Endodermal cell (in vitro differentiated cells): Measurements from ENCODE around the gene MCM3AP. TPM values are rescaled to one million over a fixed set of nuclear protein-coding genes. Genes with fewer than 3 reads are reported as not detected.

ENCODE experiments used
- DNase-seq: peaks from one replicate; pipeline ENCODE4 v3.0.0-alpha.2; 2017
- H3K27ac ChIP-seq: 2 replicates; pipeline ENCODE4 v1.5.1; 2013; ENCODE audit warnings: mild to moderate bottlenecking, low read depth, low read length, moderate library complexity
- H3K27me3 ChIP-seq: 2 replicates; pipeline ENCODE4 v1.6.1; 2013; ENCODE audit warnings: mild to moderate bottlenecking, low read length, moderate library complexity; ENCODE audit not compliant: insufficient read depth, control insufficient read depth, poor library complexity, severe bottlenecking
- H3K36me3 ChIP-seq: 2 replicates; pipeline ENCODE4 v1.7.0; 2013; ENCODE audit warnings: mild to moderate bottlenecking, low read length, moderate library complexity; ENCODE audit not compliant: control insufficient read depth, insufficient read depth
- H3K4me1 ChIP-seq: one replicate; pipeline ENCODE4 v1.7.0; 2013; ENCODE audit warnings: low read length; ENCODE audit not compliant: control insufficient read depth, insufficient read depth
- H3K4me3 ChIP-seq: 2 replicates; pipeline ENCODE4 v1.5.1; 2013; ENCODE audit warnings: mild to moderate bottlenecking, low read length, moderate library complexity
- H3K9ac ChIP-seq: 2 replicates; pipeline ENCODE4 v1.6.1; 2013; ENCODE audit warnings: mild to moderate bottlenecking, low read length, moderate library complexity; ENCODE audit not compliant: poor library complexity, severe bottlenecking; ENCODE audit errors: extremely low read depth
- H3K9me3 ChIP-seq: 2 replicates; pipeline ENCODE4 v1.6.1; 2013; ENCODE audit warnings: mild to moderate bottlenecking, low read length, moderate library complexity; ENCODE audit not compliant: control insufficient read depth
- H3K27ac Mint-ChIP-seq: 2 replicates; pipeline ENCODE4 v1.8.0; 2020; ENCODE audit warnings: mixed read lengths
- H3K27me3 Mint-ChIP-seq: 2 replicates; pipeline ENCODE4 v1.8.0; 2021; ENCODE audit warnings: mild to moderate bottlenecking, mixed read lengths; ENCODE audit not compliant: insufficient read depth
- H3K36me3 Mint-ChIP-seq: 2 replicates; pipeline ENCODE4 v1.8.0; 2020; ENCODE audit warnings: low read depth, mixed read lengths
- H3K4me1 Mint-ChIP-seq: 2 replicates; pipeline ENCODE4 v1.8.0; 2020; ENCODE audit warnings: mixed read lengths
- H3K4me3 Mint-ChIP-seq: 2 replicates; pipeline ENCODE4 v1.8.0; 2020; ENCODE audit warnings: mild to moderate bottlenecking, moderate library complexity, mixed read lengths
- H3K9me3 Mint-ChIP-seq: 2 replicates; pipeline ENCODE4 v1.8.0; 2020; ENCODE audit warnings: mild to moderate bottlenecking, mixed read lengths
- CTCF ChIP-seq: fragments of 200-600 bp; sonication (generic); conservative IDR thresholded peaks from 2 replicates; pipeline ENCODE4 v1.5.0; 2021; ENCODE audit warnings: antibody characterized with exemption, mild to moderate bottlenecking
- WGBS, 2 experiments: methylation state at CpG; one replicate each; pipeline versions ENCODE4 v1.1.5 to v1.1.7; 2013; ENCODE audit warnings: missing lambda C conversion rate in 2 of 2, mixed read lengths in 1 of 2; ENCODE audit not compliant: insufficient coverage in 1 of 2, insufficient read length in 1 of 2; 5-methylcytosine and 5-hydroxymethylcytosine counted together
- total RNA-seq, 2 donors: library from RNA; stranded (reverse); fragmentation: NEBNext Ultra II Directional in 1 of 2; extraction: Animal tissue kit (Norgen Biotek cat#: 25700) in 1 of 2; gene quantifications; 2 replicates in 1 of 2; 3 replicates in 1 of 2; pipeline ENCODE4 v1.2.1, GENCODE V29; 2021

The MCM3AP gene
- total RNA-seq, 2 donors from 2014 or later, result 120 to 161 TPM

- Mint-ChIP-seq H3K4me3 (no peak overlapping the region), H3K9me3 (no peaks in the 10 kb centered on the region), H3K27ac (no peak overlapping the region), H3K36me3 (peaks cover 27% of the 10 kb centered on the region), H3K27me3 (no peaks in the 10 kb centered on the region), H3K4me1 (no peaks in the 10 kb centered on the region)
- Histone ChIP-seq H3K4me1 (no peaks in the 10 kb centered on the region), H3K36me3 (peaks cover 14% of the 10 kb centered on the region), H3K9me3 (no peaks in the 10 kb centered on the region), H3K4me3 (no peak overlapping the region), H3K9ac (no peak overlapping the region), H3K27ac (no peak overlapping the region), H3K27me3 (no peaks in the 10 kb centered on the region)
- TF ChIP-seq CTCF, result no peak
- 91 to 94% methylated on average over 15 to 20 of the region's 20 CpGs for WGBS, 2 experiments
- peak; percentile 24 for DNase-seq
Observed at GRCh38 chr21:46215436-46216131, 69.8 kb downstream of the MCM3AP start.

- Histone ChIP-seq H3K4me1 (no peaks in the 10 kb centered on the region), H3K27ac (no peak overlapping the region), H3K4me3 (no peak overlapping the region), H3K9me3 (no peaks in the 10 kb centered on the region), H3K9ac (no peak overlapping the region), H3K36me3 (peaks cover 11% of the 10 kb centered on the region), H3K27me3 (no peaks in the 10 kb centered on the region)
- WGBS, 2 experiments, result 91 to 96% methylated on average over 14 to 27 of the region's 27 CpGs
- Mint-ChIP-seq H3K27me3 (no peaks in the 10 kb centered on the region), H3K4me3 (no peak overlapping the region), H3K36me3 (peaks cover 21% of the 10 kb centered on the region), H3K9me3 (no peaks in the 10 kb centered on the region), H3K4me1 (no peaks in the 10 kb centered on the region), H3K27ac (no peak overlapping the region)
- TF ChIP-seq CTCF, result no peak
- peak; percentile 31 for DNase-seq
Observed at GRCh38 chr21:46214478-46215340, 70.7 kb downstream of the MCM3AP start.

GRCh38 chr21:46213620-46214286 lies 71.7 kb downstream of the MCM3AP start:
- no peaks in the 10 kb centered on the region for H3K27me3 ChIP-seq
- no peak overlapping the region for H3K9ac ChIP-seq
- no peaks in the 10 kb centered on the region for H3K27me3 Mint-ChIP-seq
- H3K9me3 ChIP-seq, result no peaks in the 10 kb centered on the region
- H3K27ac Mint-ChIP-seq, result peak overlapping the region; percentile 55
- H3K4me3 ChIP-seq, result no peak overlapping the region
- WGBS, 2 experiments, result 92 to 96% methylated on average over 12 to 15 of the region's 15 CpGs
- no peaks in the 10 kb centered on the region for H3K4me1 Mint-ChIP-seq
- H3K36me3 ChIP-seq, result peaks cover 9% of the 10 kb centered on the region
- DNase-seq, result peak; percentile 29
- TF ChIP-seq CTCF, result no peak
- H3K27ac ChIP-seq, result no peak overlapping the region
- peaks cover 22% of the 10 kb centered on the region for H3K36me3 Mint-ChIP-seq
- no peak overlapping the region for H3K4me3 Mint-ChIP-seq
- no peaks in the 10 kb centered on the region for H3K9me3 Mint-ChIP-seq
- no peaks in the 10 kb centered on the region for H3K4me1 ChIP-seq
